Stomach (tissue), 9 donors: ENCODE measurements around the gene WDR75. TPM values are rescaled to one million over a fixed set of nuclear protein-coding genes. Genes with fewer than 3 reads are reported as not detected.
"Not testable (repeated sequence)": the region's sequence is repeated elsewhere in the genome, so short reads cannot be mapped to it uniquely, and the experiment has no call there.

ENCODE experiments used
- DNase-seq, 2 donors: peaks; one replicate each; pipeline versions ENCODE4 v3.0.0 to v3.0.0-alpha.2; 2013 to 2019
- H3K27ac ChIP-seq, 5 donors: fragments of 200-600 bp in 4 of 5; sonication (generic) in 4 of 5; one replicate each; pipeline ENCODE4 v1.5.1; 2013 to 2019; ENCODE audit warnings: mild to moderate bottlenecking in 1 of 5, moderate library complexity in 1 of 5
- H3K27me3 ChIP-seq, 3 donors: fragments of 200-600 bp; sonication (generic); one replicate each; pipeline ENCODE4 v1.5.1; 2017 to 2019; ENCODE audit warnings: mixed run types in 1 of 3
- H3K36me3 ChIP-seq, 4 donors: fragments of 200-600 bp; sonication (generic); 1 replicate in 3 of 4; 2 replicates in 1 of 4; pipeline ENCODE4 v1.5.1; 2016 to 2019
- H3K4me1 ChIP-seq, 4 donors: fragments of 200-600 bp; sonication (generic); one replicate each; pipeline ENCODE4 v1.5.1; 2016 to 2019
- H3K4me3 ChIP-seq, 4 donors: fragments of 200-600 bp; sonication (generic) in 3 of 4; one replicate each; pipeline ENCODE4 v1.5.1; 2016 to 2019; ENCODE audit warnings: mild to moderate bottlenecking in 1 of 4
- H3K9me3 ChIP-seq, 4 donors: fragments of 200-600 bp; sonication (generic); one replicate each; pipeline ENCODE4 v1.5.1; 2016 to 2019
- EP300 ChIP-seq: sonication (generic); formaldehyde crosslinking; IDR thresholded peaks from one replicate; pipeline ENCODE4 v1.6.1; 2017; ENCODE audit warnings: antibody characterized with exemption
- POLR2A ChIP-seq, 4 donors: fragments of 450-650 bp; IDR thresholded peaks; one replicate each; pipeline ENCODE4 v1.6.1; 2016; ENCODE audit warnings: antibody characterized with exemption in 4 of 4, control low read depth in 2 of 4, mild to moderate bottlenecking in 1 of 4, moderate library complexity in 1 of 4
- POLR2AphosphoS5 ChIP-seq, 3 donors: sonication (generic); formaldehyde crosslinking; IDR thresholded peaks; one replicate each; pipeline ENCODE4 v1.6.1; 2016; ENCODE audit warnings: antibody characterized with exemption in 3 of 3
- WGBS, 5 donors: extraction: QIAGEN DNeasy Blood & Tissue Kit in 3 of 5; methylation state at CpG; one replicate each; pipeline versions ENCODE4 v1.1.5 to v1.1.7; 2013 to 2018; 5-methylcytosine and 5-hydroxymethylcytosine counted together
- intact Hi-C: fragments of 100-400 bp; cut with DNase I; formaldehyde crosslinking; loops from one replicate; pipeline ENCODE4 v1.15.1; 2023; ENCODE audit warnings: low total_unique reads
- polyA plus RNA-seq, 3 donors: library from polyadenylated mRNA; stranded (reverse); fragments of 200-250 nt; gene quantifications; one replicate each; pipeline ENCODE4 v1.2.3, GENCODE V29; 2013
- total RNA-seq, 5 donors: library from RNA; depleted of rRNA; stranded (reverse); fragments of >200 nt; gene quantifications; one replicate each; pipeline versions ENCODE4 v1.1.0 to v1.2.3, GENCODE V29; 2014 to 2016
- TF ChIP-seq, protein P1 (sequence below), 7 experiments: fragments of 450-650 bp in 4 of 7; fragments of 200-600 bp in 3 of 7; sonication (generic) in 3 of 7; IDR thresholded peaks; one replicate each; pipeline ENCODE4 v1.5.1; 2016 to 2019; ENCODE audit warnings: antibody characterized with exemption in 7 of 7, control low read depth in 2 of 7, mild to moderate bottlenecking in 1 of 7
- donor health status: healthy with polysubstance abuse.
- donor health status: Bipolar disorder and iron deficiency.
- donor health status: healthy.

Gene WDR75
- total and polyA plus RNA-seq, 8 donors, result 6.1 to 89.9 (median 26.5) TPM

DNA sequence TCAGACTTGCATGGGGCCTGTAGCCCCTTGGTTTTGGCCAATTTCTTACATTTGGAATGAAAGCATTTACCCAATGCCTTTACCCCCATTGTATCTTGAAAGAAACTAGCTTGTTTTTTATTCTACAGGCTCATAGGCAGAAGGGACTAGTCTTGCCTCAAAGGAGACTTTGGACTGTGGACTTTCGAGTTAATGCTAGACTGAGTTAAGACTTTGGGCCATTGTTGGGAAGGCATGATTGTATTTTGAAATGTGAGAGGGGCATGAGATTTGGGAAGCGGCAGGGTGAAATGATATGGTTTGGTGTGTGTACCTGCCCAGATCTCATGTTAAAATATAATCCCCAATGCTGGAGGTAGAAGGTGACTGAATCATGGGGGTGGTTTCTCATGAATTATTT is 13.4 kb upstream of the WDR75 start:
- WGBS, 5 donors, result 68 to 95% (median 90%) methylated on average over 2 of the region's 2 CpGs
- TF ChIP-seq POLR2AphosphoS5 (IDR thresholded peaks at IDR 0.05), result no peak
- TF ChIP-seq, protein P1, sequence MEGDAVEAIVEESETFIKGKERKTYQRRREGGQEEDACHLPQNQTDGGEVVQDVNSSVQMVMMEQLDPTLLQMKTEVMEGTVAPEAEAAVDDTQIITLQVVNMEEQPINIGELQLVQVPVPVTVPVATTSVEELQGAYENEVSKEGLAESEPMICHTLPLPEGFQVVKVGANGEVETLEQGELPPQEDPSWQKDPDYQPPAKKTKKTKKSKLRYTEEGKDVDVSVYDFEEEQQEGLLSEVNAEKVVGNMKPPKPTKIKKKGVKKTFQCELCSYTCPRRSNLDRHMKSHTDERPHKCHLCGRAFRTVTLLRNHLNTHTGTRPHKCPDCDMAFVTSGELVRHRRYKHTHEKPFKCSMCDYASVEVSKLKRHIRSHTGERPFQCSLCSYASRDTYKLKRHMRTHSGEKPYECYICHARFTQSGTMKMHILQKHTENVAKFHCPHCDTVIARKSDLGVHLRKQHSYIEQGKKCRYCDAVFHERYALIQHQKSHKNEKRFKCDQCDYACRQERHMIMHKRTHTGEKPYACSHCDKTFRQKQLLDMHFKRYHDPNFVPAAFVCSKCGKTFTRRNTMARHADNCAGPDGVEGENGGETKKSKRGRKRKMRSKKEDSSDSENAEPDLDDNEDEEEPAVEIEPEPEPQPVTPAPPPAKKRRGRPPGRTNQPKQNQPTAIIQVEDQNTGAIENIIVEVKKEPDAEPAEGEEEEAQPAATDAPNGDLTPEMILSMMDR (IDR thresholded peaks at IDR 0.05), result no peak
- TF ChIP-seq EP300, result no peak
- no peak for TF ChIP-seq POLR2A (IDR thresholded peaks at IDR 0.05)

DNA sequence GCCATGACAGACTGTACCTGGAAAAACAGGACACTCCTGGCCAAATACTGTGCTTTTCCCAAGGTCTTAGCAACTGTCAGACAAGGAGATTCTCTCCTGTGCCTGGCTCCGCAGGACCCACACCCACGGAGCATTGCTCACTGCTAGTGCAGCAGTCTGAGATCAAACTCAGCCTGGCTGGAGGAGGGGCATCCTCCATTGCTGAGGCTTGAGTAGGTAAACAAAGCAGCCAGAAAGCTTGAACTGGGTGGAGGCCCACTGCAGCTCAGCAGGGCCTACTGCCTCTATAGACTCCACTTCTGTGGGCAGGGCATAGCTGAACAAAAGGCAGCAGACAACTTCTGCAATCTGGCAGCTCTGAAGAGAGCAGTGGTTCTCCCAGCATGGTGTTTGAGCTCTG is 10.8 kb upstream of the WDR75 start:
- H3K4me3 ChIP-seq, intact Hi-C loops, H3K9me3 ChIP-seq, H3K27me3 ChIP-seq, DNase-seq, H3K36me3 ChIP-seq, H3K27ac ChIP-seq, H3K4me1 ChIP-seq: not testable (repeated sequence)
- WGBS, 5 donors, result 67 to 100% (median 75%) methylated on average over 1 to 2 of the region's 2 CpGs

More for the DNA sequence above, 13.4 kb upstream of the WDR75 start:
- Histone ChIP-seq H3K27ac (no peak overlapping the region), H3K9me3 (no peaks in the 10 kb centered on the region), H3K27me3 (no peaks in the 10 kb centered on the region), H3K4me1 (no peaks in the 10 kb centered on the region), H3K4me3 (no peak overlapping the region), H3K36me3 (no peaks in the 10 kb centered on the region)
- intact Hi-C loops, result no loop called here
- no peak for DNase-seq

DNA sequence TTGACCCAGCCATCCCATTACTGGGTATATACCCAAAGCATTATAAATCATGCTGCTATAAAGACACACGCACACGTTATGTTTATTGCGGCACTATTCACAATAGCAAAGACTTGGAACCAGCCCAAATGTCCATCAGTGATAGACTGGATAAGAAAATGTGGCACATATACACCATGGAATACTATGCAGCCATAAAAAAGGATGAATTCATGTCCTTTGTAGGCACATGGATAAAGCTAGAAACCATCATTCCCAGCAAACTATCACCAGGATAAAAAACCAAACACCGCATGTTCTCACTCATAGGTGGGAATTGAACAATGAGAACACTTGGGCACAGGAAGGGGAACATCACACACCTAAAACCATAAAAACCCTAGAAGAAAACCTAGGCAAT is 5.5 kb upstream of the WDR75 start:
- intact Hi-C loops, DNase-seq, H3K9me3 ChIP-seq, H3K27ac ChIP-seq, H3K27me3 ChIP-seq, H3K4me3 ChIP-seq, H3K36me3 ChIP-seq, H3K4me1 ChIP-seq: not testable (repeated sequence)
- WGBS, 5 donors, result 95 to 98% (median 97%) methylated on average over 4 of the region's 4 CpGs

DNA sequence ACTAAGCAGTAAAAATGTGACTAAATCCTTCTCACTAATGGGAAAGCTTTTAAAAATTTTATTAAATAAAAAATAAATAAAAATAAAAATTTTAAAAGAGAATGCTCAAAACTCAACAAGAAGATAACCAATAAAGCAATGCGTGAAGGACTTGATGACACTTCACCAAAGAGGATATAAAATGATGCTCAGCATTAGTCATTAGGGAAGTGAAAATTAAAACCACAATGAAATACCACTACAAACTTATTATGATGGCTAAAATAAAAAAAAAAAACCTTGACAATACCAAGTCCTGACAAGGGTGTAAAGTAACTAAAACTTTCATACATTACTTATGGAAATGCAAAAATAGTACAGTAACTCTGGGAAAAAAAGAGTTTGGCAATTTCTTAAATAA is 3.3 kb upstream of the WDR75 start:
- no peak for DNase-seq
- intact Hi-C loops, result no loop called here
- 68 to 73% (median 71%) methylated on average over 1 of the region's 1 CpG for WGBS, 5 donors
- H3K9me3 ChIP-seq, result no peaks in the 10 kb centered on the region
- H3K27ac ChIP-seq, result no peak overlapping the region
- no peaks in the 10 kb centered on the region for H3K36me3 ChIP-seq
- no peak overlapping the region for H3K4me3 ChIP-seq
- H3K27me3 ChIP-seq, result no peaks in the 10 kb centered on the region
- TF ChIP-seq EP300 (no peak), POLR2AphosphoS5 (IDR thresholded peaks at IDR 0.05) (no peak), POLR2A (IDR thresholded peaks at IDR 0.05) (no peak)
- TF ChIP-seq, protein P1 (IDR thresholded peaks at IDR 0.05), result no peak
- peaks cover 11 to 21% (median 20%) of the 10 kb centered on the region in 4 donors for H3K4me1 ChIP-seq

DNA sequence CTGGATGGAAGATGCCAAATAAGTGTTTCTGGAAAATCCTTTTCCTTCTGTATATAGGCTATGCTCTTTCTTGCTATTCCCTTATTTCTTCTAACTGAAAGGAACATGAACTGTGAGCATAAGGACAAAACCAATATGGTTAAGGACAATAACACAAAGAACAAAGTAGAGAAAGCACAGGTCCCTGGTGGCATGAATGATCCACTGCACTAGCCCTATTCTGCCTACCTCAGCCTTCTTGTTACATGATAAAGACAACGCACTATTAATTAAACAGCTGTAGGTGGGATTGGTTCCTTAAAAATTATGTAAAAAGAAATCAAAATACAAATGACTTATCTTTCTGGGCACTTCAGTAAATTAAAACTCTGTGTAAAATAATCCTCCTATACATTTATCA is 1.9 kb upstream of the WDR75 start:
- no peak overlapping the region for H3K27ac ChIP-seq
- peaks cover 14 to 36% (median 32%) of the 10 kb centered on the region in 4 donors for H3K4me1 ChIP-seq
- WGBS, 5 donors, result 38 to 83% (median 68%) methylated on average over 1 of the region's 1 CpG
- H3K4me3 ChIP-seq, result no peak overlapping the region
- DNase-seq, result peak in 1 of 2 donors; percentile 19
- intact Hi-C loops, result no loop called here
- TF ChIP-seq POLR2A (IDR thresholded peaks at IDR 0.05) (no peak), POLR2AphosphoS5 (IDR thresholded peaks at IDR 0.05) (no peak), EP300 (no peak)
- TF ChIP-seq, protein P1 (IDR thresholded peaks at IDR 0.05), result no peak
- H3K27me3 ChIP-seq, result no peaks in the 10 kb centered on the region
- H3K36me3 ChIP-seq, result no peaks in the 10 kb centered on the region
- H3K9me3 ChIP-seq, result no peaks in the 10 kb centered on the region
